Measurements from ENCODE around the gene KIF11.
"Not testable (repeated sequence)": the region's sequence is repeated elsewhere in the genome, so short reads cannot be mapped to it uniquely, and the experiment has no call there.

Gene KIF11

GRCh38 chr10:92591550-92592022 is 1.3 kb upstream of the KIF11 start:
- DNase-seq, result peak; percentile 91

- peak; percentile 15 for DNase-seq
Measured at GRCh38 chr10:92593619-92594588, 974 bp downstream of the KIF11 start.

- no peak for DNase-seq
Measured at GRCh38 chr10:92595505-92595904, 2.6 kb downstream of the KIF11 start.

GRCh38 chr10:92598321-92598720 is 5.4 kb downstream of the KIF11 start:
- no peak for DNase-seq

GRCh38 chr10:92604841-92605240 is 11.9 kb downstream of the KIF11 start:
- no peak for DNase-seq

GRCh38 chr10:92615515-92615914 is 22.6 kb downstream of the KIF11 start:
- DNase-seq, result no peak

- no peak for DNase-seq
Measured at GRCh38 chr10:92619368-92619767, 26.4 kb downstream of the KIF11 start.

GRCh38 chr10:92627845-92628480 is 35.0 kb downstream of the KIF11 start:
- no peak for DNase-seq

- DNase-seq, result no peak
Measured at GRCh38 chr10:92629945-92630344, 37.0 kb downstream of the KIF11 start.

GRCh38 chr10:92638037-92638436 is 45.1 kb downstream of the KIF11 start:
- no peak for DNase-seq

- DNase-seq, result no peak
Measured at GRCh38 chr10:92640107-92640506, 47.2 kb downstream of the KIF11 start.

- no peak for DNase-seq
Measured at GRCh38 chr10:92641492-92641891, 48.6 kb downstream of the KIF11 start.

- DNase-seq, result no peak
Measured at GRCh38 chr10:92644921-92645320, 52.0 kb downstream of the KIF11 start.

- not testable (repeated sequence) for DNase-seq
Measured at GRCh38 chr10:92650864-92651263, 57.9 kb downstream of the KIF11 start.

- no peak for DNase-seq
Measured at GRCh38 chr10:92655426-92655825, 62.5 kb downstream of the KIF11 start.

- no peak for DNase-seq
Measured at GRCh38 chr10:92656266-92656961, 63.5 kb downstream of the KIF11 start.

GRCh38 chr10:92657024-92657423 is 64.1 kb downstream of the KIF11 start:
- no peak for DNase-seq

- no peak for DNase-seq
Measured at GRCh38 chr10:92662848-92663247, 69.9 kb downstream of the KIF11 start.

GRCh38 chr10:92664322-92664721 is 71.4 kb downstream of the KIF11 start:
- no peak for DNase-seq

- DNase-seq, result no peak
Measured at GRCh38 chr10:92667078-92667477, 74.1 kb downstream of the KIF11 start.

- DNase-seq, result no peak
Measured at GRCh38 chr10:92677708-92678107, 84.8 kb downstream of the KIF11 start.

- DNase-seq, result no peak
Measured at GRCh38 chr10:92678206-92678605, 85.3 kb downstream of the KIF11 start.

GRCh38 chr10:92681306-92681834 is 88.4 kb downstream of the KIF11 start:
- DNase-seq, result no peak

Measured in central memory CD4-positive, alpha-beta T cell (primary cell).